Hematopoietic multipotent progenitor cell treated with erythropoietin and hydrocortisone succinate and interleukin-3 and kit ligand, for 17 days (in vitro differentiated cells): ENCODE measurements around the gene SLC22A25.
"Not testable (repeated sequence)": the region's sequence is repeated elsewhere in the genome, so short reads cannot be mapped to it uniquely, and the experiment has no call there.

Experiments used
- DNase-seq: peaks from one replicate; pipeline ENCODE4 v3.0.0-alpha.2; 2015; ENCODE audit warnings: low spot score

SLC22A25 gene

GRCh38 chr11:63243533-63243932 is at the start of gene SLC22A25:
SLC22A25 (minus strand) TSS chr11:63243599; CDS start chr11:63229652, 13,947 bp downstream.
- DNase-seq = no peak

GRCh38 chr11:63290285-63290684 is 46.9 kb upstream of the SLC22A25 start:
- no peak for DNase-seq

GRCh38 chr11:63289658-63290057 is 46.3 kb upstream of the SLC22A25 start:
- DNase-seq = no peak

DNA sequence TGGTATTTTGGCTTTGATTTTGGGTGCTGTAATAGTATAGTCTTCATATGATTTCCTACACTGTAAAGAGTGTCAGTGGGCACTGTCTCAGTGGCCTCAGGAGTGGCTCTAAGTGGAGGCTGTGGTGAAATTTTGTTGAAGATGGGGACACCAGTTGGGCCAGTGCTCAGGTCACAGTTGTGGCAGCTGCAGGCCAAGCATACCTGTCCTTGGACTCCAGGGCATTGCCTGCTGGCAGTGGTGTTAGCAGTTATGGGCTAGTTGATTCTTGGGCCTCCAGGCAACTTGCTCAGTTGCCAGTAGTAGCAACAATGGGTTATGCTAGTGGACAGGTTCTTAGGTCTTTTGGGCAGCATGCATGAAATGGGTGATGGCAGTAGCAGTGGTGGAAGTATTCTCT is 39.2 kb upstream of the SLC22A25 start:
- DNase-seq = no peak

DNA sequence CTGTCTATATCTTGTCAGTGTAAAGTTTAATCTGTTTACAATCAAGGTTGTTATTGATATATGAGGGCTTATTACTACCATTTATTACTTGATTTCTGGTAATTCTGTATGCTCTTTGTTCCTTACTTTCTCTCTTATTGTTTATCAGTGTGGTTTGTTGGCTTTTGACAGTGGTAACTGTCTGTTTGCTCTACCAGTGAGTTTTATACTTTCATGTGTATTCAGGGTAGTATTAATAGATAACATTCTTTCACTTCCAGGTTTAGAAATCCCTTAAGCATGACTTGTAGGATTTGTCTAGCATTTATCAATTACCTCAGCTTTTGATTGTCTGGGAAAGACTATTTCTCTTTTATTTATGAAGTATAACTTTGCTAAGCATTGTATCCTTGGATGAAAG is 37.5 kb upstream of the SLC22A25 start:
- DNase-seq = no peak

DNA sequence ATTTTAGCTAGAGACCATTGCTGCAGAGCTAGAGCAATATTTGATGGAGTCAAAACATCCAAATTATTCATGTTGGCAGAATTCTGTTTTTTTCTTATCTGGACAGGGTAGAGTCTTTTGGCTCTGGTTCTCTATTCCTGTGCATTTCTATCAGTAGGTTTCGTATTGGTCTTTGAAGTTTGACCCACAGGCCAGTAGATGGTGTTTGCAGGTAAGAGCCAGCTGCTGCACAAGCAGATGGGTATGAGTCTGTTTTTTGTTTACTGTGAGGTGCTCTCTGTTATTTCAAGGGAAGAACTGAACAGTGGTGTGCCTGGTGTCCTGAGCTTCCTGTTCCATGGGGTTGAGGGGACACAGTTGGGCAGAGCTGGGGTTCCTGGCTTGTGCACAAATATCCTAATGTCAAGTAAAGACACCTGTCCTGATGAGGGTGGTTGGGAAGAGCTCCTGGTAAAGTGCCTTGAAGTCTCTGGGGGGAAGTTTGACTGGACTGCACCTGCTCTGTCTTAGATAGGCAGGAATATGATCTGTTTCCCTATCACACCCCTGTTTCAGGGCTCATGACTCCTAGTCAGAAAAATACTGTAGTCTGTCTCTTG is 34.0 kb upstream of the SLC22A25 start:
- DNase-seq = no peak

DNA sequence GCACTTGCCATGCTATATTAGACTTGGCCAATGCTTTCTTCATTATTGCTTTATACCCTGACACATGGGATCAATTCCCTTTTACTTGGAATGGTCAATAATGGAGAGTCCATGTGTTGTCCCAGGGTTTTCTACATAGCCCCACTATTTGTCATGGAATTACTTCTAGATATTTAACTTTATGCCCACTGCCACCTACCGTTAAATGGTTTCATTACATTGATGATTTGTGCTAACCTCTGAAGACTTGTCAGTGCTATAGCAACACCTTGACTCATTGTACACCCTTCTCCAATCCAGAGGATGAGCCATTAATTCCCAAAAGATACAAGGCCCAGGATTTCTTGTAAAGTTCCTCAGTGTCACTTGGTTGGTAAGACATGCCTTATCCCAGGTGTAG is 31.4 kb upstream of the SLC22A25 start:
- no peak for DNase-seq

- no peak for DNase-seq
Observed at GRCh38 chr11:63273685-63274084, 30.3 kb upstream of the SLC22A25 start.

- no peak for DNase-seq
Observed at GRCh38 chr11:63262547-63262946, 19.1 kb upstream of the SLC22A25 start.

- DNase-seq = no peak
Observed at GRCh38 chr11:63251312-63251711, 7.9 kb upstream of the SLC22A25 start.

- DNase-seq = no peak
Observed at GRCh38 chr11:63250162-63251050, 7.0 kb upstream of the SLC22A25 start.

- no peak for DNase-seq
Observed at GRCh38 chr11:63248966-63249365, 5.6 kb upstream of the SLC22A25 start.

- DNase-seq = not testable (repeated sequence)
Observed at GRCh38 chr11:63247237-63248002, 4.0 kb upstream of the SLC22A25 start.

- no peak for DNase-seq
Observed at GRCh38 chr11:63246045-63246444, 2.6 kb upstream of the SLC22A25 start.

DNA sequence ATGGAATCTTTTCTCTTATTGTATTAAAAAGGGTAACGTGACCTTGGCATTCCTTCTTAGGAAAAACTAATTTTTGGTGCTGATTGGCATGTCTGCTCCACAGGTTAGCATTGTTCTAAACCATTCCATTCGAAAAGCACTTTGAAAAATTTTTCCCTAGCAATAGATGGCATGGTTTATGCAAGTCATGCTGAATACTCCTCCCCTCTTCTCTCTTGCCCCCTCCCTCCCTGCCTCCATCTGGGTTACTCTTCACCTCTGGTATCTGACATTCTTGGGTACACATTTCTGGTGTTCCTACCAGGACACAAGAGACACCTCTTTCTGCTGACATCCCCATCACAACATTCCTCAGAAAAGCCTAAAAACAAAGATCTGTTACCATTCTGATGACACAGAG is 1.5 kb upstream of the SLC22A25 start:
- DNase-seq = no peak

DNA sequence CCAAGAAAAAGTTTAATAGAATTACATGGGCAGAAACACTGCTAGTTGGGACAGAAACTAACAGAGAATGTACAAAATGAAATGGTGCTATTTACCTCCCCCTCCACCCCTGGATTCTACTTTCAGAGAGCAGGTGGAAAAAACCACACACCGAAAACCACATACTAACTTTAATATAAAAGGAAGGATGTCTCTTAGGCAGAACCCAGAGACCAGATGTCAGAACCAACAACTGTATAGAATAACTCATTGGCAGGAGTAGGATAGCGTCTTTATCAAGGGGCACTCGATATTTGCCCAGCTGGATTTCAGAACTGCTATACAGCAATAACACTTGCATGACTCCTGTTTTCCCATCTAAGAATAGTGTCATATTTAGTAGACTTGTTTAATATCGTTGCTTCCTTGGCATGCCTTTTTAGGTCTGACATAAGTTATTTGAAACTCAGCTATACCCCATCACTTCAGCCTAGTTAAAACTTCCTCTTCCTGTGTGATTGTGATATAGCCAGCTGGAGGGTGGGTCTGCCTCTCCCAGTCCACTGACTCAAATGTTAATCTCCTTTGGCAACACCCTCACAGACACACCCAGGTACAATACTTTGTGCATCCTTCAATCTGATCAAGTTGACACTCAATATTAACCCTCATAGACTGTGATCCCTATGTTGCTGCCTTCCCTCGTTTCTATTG is 1.2 kb downstream of the SLC22A25 start:
- no peak for DNase-seq

GRCh38 chr11:63240791-63241379 is 2.5 kb downstream of the SLC22A25 start:
- no peak for DNase-seq

- no peak for DNase-seq
Observed at GRCh38 chr11:63240098-63240497, 3.3 kb downstream of the SLC22A25 start.

DNA sequence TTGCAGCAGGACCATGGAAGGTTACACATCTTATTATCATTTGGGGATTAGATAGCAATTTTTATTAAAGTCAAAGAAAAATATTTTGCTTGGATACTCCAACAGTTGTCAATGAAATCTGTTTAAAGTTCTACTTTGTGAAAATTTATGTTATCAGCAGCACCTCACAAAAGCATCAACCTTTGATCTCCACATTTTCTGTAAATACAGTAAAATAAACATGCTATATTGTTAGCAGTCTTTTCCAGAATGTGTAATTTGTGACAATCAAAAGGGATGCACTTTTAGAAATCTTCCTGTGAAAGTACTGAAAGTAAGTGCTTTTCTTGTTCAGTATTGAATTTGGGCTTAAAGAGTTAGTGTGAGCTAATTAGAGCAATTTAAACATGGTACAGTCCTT is 4.1 kb downstream of the SLC22A25 start:
- no peak for DNase-seq

DNA sequence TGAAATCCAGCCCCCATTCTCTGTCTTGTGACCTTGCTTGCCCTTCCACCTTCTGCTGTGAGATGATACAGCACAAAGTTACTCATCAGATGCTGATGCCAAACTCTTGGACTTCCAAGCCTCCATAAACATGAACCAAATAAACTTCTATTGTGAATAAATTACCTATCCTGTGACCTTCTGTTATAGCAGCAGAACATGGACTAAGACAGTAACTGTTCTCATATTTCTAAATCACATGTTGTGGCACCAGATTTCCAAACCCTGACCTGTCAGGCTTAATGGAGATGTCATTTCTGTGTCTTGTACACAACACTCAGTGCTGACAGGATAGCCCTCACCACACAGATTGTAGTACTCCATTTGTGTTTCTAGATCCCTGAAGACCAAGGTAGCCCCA is 6.0 kb downstream of the SLC22A25 start:
- no peak for DNase-seq
